Mucosa of descending colon (tissue), 3 donors: Measurements from ENCODE around the gene CMC1. TPM values are rescaled to one million over a fixed set of nuclear protein-coding genes. Genes with fewer than 3 reads are reported as not detected.

ENCODE experiments used
- ATAC-seq: fragments of 200-7000 bp; cut with Tn5 transposase; one replicate; pipeline ENCODE4 v1.9.1; 2020; ENCODE audit warnings: mild to moderate bottlenecking, moderate library complexity
- DNase-seq, 3 donors: peaks; one replicate each; pipeline ENCODE4 v3.0.0-alpha.2; 2020
- H3K36me3 ChIP-seq: fragments of 200-600 bp; one replicate; pipeline ENCODE4 v1.8.0; 2021; ENCODE audit warnings: low read depth, mild to moderate bottlenecking
- H3K4me1 ChIP-seq: fragments of 200-600 bp; one replicate; pipeline ENCODE4 v1.8.0; 2021; ENCODE audit warnings: low read depth, mild to moderate bottlenecking
- H3K4me3 ChIP-seq: fragments of 200-600 bp; one replicate; pipeline ENCODE4 v1.8.0; 2021; ENCODE audit warnings: mild to moderate bottlenecking
- H3K9me3 ChIP-seq: fragments of 200-600 bp; one replicate; pipeline ENCODE4 v1.8.0; 2021; ENCODE audit warnings: mild to moderate bottlenecking
- CTCF ChIP-seq: fragments of 200-600 bp; IDR thresholded peaks from one replicate; pipeline ENCODE4 v1.8.0; 2022; ENCODE audit warnings: antibody characterized with exemption, mild to moderate bottlenecking
- intact Hi-C, 2 donors: fragments of 100-400 bp; cut with DNase I in 1 of 2; cut with micrococcal nuclease in 1 of 2; formaldehyde crosslinking; loops; one replicate each; pipeline versions ENCODE4 v1.11.0 to v1.11.1; 2022; cut with DNase I, micrococcal nuclease
- total RNA-seq, 3 donors: library from RNA; stranded (reverse); fragmentation: NEBNext Ultra II Directional in 2 of 3; extraction: Animal tissue kit (Norgen Biotek cat#: 25700) in 2 of 3; gene quantifications; one replicate each; pipeline versions ENCODE4 v1.2.1 to v1.2.4, GENCODE V29; 2021 to 2023
- donor health status: DM: no; HTN: no; CAD: no; lungs with moderate emphysema.
- donor health status: DM: no; HTN: no; CAD: no.
- donor health status: DM: no; HTN: yes; CAD: no.

The CMC1 gene
- total RNA-seq, 3 donors from 2014 or later = 23.3 to 34.9 (median 31.1) TPM

GRCh38 chr3:28343144-28343543 lies 101.7 kb downstream of the CMC1 start:
- ATAC-seq (peak; percentile 19), DNase-seq (no peak)

GRCh38 chr3:28345690-28346089 lies 104.3 kb downstream of the CMC1 start:
- ATAC-seq (no peak), DNase-seq (no peak)
- intact Hi-C loops = no loop called here
- H3K4me1 ChIP-seq = peaks cover 25% of the 10 kb centered on the region
- no peaks in the 10 kb centered on the region for H3K36me3 ChIP-seq
- no peak for TF ChIP-seq CTCF
- no peaks in the 10 kb centered on the region for H3K9me3 ChIP-seq
- no peak overlapping the region for H3K4me3 ChIP-seq

More at GRCh38 chr3:28343144-28343543, 101.7 kb downstream of the CMC1 start:
- H3K4me1 ChIP-seq = peaks cover 25% of the 10 kb centered on the region
- intact Hi-C loops = no loop called here
- no peak for TF ChIP-seq CTCF
- no peaks in the 10 kb centered on the region for H3K9me3 ChIP-seq
- no peaks in the 10 kb centered on the region for H3K36me3 ChIP-seq
- no peak overlapping the region for H3K4me3 ChIP-seq

- ATAC-seq (no peak), DNase-seq (peak in 1 of 3 donors; percentile 9)
- Histone ChIP-seq H3K9me3 (peaks cover 3% of the 10 kb centered on the region), H3K36me3 (no peaks in the 10 kb centered on the region), H3K4me1 (peaks cover 25% of the 10 kb centered on the region), H3K4me3 (peak overlapping the region; percentile 91)
- no peak for TF ChIP-seq CTCF
- intact Hi-C loops = no loop called here
Observed at GRCh38 chr3:28347374-28348264, 106.2 kb downstream of the CMC1 start.

GRCh38 chr3:28348265-28348628 lies 106.8 kb downstream of the CMC1 start:
- peak overlapping the region; percentile 91 for H3K4me3 ChIP-seq
- peaks cover 25% of the 10 kb centered on the region for H3K4me1 ChIP-seq
- no peak for TF ChIP-seq CTCF
- intact Hi-C loops = no loop called here
- peaks cover 6% of the 10 kb centered on the region for H3K9me3 ChIP-seq
- ATAC-seq (no peak), DNase-seq (no peak)
- no peaks in the 10 kb centered on the region for H3K36me3 ChIP-seq

- peak within 1 kb of the TSS; percentile 91 for H3K4me3 ChIP-seq
- peaks cover 25% of the 10 kb centered on the region for H3K4me1 ChIP-seq
- ATAC-seq (peak; percentile 99), DNase-seq (peak; percentile 97)
- no peaks in the 10 kb centered on the region for H3K36me3 ChIP-seq
- intact Hi-C loops = no loop called here
- no peak for TF ChIP-seq CTCF
- peaks cover 6% of the 10 kb centered on the region for H3K9me3 ChIP-seq
Observed at GRCh38 chr3:28348629-28349468, 107.4 kb downstream of the CMC1 start, which contains the start of the genes AZI2 and ZCWPW2. Gene AZI2, minus strand, starts transcription at chr3:28348824. Its CDS starts 8,207 bp downstream, at chr3:28340617. Gene ZCWPW2, plus strand, starts transcription at chr3:28348721. Its CDS starts 64,348 bp downstream, at chr3:28413069.
